Vagina (tissue), 2 donors: ENCODE results near the gene KCNN3.

Experiments used
- POLR2A ChIP-seq, 2 donors: fragments of 450-650 bp; IDR thresholded peaks; one replicate each; pipeline ENCODE4 v1.6.1; 2017; ENCODE audit warnings: antibody characterized with exemption in 2 of 2, mild to moderate bottlenecking in 2 of 2, moderate library complexity in 2 of 2
- POLR2AphosphoS5 ChIP-seq, 2 donors: sonication (generic); formaldehyde crosslinking; IDR thresholded peaks; one replicate each; pipeline ENCODE4 v1.9.0; 2017; ENCODE audit warnings: antibody characterized with exemption in 2 of 2, mild to moderate bottlenecking in 2 of 2, low read depth in 1 of 2; ENCODE audit not compliant: insufficient read depth in 1 of 2
- TF ChIP-seq, protein P1 (sequence below), 3 experiments: fragments of 450-650 bp in 2 of 3; fragments of 200-600 bp in 1 of 3; sonication (generic) in 1 of 3; IDR thresholded peaks; one replicate each; pipeline ENCODE4 v1.5.1; 2017 to 2019; ENCODE audit warnings: antibody characterized with exemption in 3 of 3, mild to moderate bottlenecking in 2 of 3, moderate library complexity in 2 of 3

- TF ChIP-seq, protein P1, sequence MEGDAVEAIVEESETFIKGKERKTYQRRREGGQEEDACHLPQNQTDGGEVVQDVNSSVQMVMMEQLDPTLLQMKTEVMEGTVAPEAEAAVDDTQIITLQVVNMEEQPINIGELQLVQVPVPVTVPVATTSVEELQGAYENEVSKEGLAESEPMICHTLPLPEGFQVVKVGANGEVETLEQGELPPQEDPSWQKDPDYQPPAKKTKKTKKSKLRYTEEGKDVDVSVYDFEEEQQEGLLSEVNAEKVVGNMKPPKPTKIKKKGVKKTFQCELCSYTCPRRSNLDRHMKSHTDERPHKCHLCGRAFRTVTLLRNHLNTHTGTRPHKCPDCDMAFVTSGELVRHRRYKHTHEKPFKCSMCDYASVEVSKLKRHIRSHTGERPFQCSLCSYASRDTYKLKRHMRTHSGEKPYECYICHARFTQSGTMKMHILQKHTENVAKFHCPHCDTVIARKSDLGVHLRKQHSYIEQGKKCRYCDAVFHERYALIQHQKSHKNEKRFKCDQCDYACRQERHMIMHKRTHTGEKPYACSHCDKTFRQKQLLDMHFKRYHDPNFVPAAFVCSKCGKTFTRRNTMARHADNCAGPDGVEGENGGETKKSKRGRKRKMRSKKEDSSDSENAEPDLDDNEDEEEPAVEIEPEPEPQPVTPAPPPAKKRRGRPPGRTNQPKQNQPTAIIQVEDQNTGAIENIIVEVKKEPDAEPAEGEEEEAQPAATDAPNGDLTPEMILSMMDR (IDR thresholded peaks at IDR 0.05) = no peak
- TF ChIP-seq POLR2AphosphoS5 (IDR thresholded peaks at IDR 0.05; ENCODE audit: insufficient read depth in 1 of 2, low read depth in 1 of 2) = no peak
- no peak for TF ChIP-seq POLR2A (IDR thresholded peaks at IDR 0.05)
Measured at GRCh38 chr1:154786804-154787570, 83.1 kb downstream of the KCNN3 start.
